SU-DHL-6 (cell line): Measurements from ENCODE around the gene DNAL4.

Experiments used
- CTCF ChIP-seq: fragments of 200-600 bp; sonication (generic); IDR thresholded peaks from one replicate; pipeline ENCODE4 v1.5.1; 2017; ENCODE audit warnings: antibody characterized with exemption, mild to moderate bottlenecking, low read length, moderate library complexity; ENCODE audit not compliant: insufficient read depth, poor library complexity, severe bottlenecking
- EZH2phosphoT487 ChIP-seq: fragments of 200-600 bp; sonication (generic), shearing (Covaris generic); conservative IDR thresholded peaks from 2 replicates; pipeline ENCODE4 v1.6.1; 2018; ENCODE audit warnings: mild to moderate bottlenecking, antibody characterized with exemption, low read length, moderate library complexity, mixed read lengths

GRCh38 chr22:38757464-38757757 lies 36.5 kb downstream of the DNAL4 start:
- TF ChIP-seq CTCF (no peak), EZH2phosphoT487 (no peak)
